ENCODE data around the gene EDEM2.

EDEM2 gene

DNA sequence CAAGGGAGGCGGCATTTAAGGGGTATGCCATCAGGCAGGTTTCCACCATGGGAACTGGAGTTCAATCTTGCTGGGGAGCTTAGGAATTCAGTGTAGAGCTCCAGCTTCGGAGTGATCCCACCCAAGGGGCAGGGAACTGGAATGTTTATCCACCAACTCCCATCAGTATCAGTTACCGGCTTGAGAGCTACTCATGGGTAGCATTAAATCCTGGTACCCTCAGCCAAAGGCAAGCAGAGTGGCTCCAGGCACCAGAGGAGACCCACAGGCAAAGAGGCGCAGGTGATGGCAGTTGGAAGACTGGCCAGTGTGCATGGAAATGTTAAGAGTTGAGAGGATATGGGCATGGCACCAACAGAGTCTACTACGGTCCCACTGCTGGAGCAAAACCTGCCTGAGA is 14.1 kb downstream of the EDEM2 start:
- no peak for TF ChIP-seq CTCF (conservative IDR thresholded peaks at IDR 0.05)
- H3K27ac ChIP-seq, result no peak overlapping the region

GRCh38 chr20:35131934-35132333 is 15.2 kb downstream of the EDEM2 start:
- no peak overlapping the region for H3K27ac ChIP-seq
- no peak for TF ChIP-seq CTCF (conservative IDR thresholded peaks at IDR 0.05)

- no peak for TF ChIP-seq CTCF (conservative IDR thresholded peaks at IDR 0.05)
- no peak overlapping the region for H3K27ac ChIP-seq
Observed at GRCh38 chr20:35129647-35130069, 17.5 kb downstream of the EDEM2 start.

DNA sequence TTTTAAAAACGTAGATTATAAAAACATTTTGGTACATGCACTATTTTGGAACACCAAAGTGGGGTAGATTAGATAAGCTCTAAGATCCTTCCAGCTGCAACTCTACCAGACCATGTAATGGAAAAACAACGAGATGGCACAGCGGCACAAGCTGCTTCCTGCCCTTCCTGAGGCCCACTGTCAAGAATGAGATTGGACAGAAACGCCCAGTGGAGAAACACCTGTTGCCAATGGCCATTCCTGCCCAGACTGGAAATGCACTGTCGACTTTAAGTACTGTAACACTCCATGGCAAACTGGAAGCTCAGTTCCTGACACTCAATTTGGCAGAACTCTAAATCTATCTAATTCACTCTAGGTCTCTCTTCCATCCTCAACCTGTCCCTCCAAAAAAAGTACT is 21.4 kb downstream of the EDEM2 start:
- no peak for TF ChIP-seq CTCF (conservative IDR thresholded peaks at IDR 0.05)
- H3K27ac ChIP-seq, result no peak overlapping the region

GRCh38 chr20:35122756-35123405 is 24.3 kb downstream of the EDEM2 start:
- TF ChIP-seq CTCF (conservative IDR thresholded peaks at IDR 0.05), result no peak
- H3K27ac ChIP-seq, result no peak overlapping the region

DNA sequence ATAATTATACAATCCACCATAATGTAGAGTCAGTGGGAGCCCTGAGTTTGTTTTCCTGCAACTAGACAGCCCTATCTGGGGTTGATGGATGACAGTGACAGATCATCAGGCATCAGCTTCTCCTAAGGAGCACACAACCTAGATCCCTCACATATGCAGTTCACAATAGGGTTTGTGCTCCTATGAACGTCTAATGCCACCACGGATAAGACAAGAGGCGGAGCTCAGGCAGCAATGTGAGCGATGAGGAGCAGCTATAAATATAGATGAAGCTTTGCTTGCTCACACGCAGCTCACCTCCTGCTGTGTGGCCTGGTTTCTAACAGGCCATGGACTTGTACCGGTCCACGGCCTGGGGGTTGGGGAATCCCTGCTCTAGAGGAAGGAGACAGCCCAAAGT is 25.9 kb downstream of the EDEM2 start:
- TF ChIP-seq CTCF (conservative IDR thresholded peaks at IDR 0.05), result no peak
- H3K27ac ChIP-seq, result no peak overlapping the region

GRCh38 chr20:35120012-35120701 is 27.0 kb downstream of the EDEM2 start:
- no peak overlapping the region for H3K27ac ChIP-seq
- TF ChIP-seq CTCF (conservative IDR thresholded peaks at IDR 0.05), result no peak
